Trophoblast cell (in vitro differentiated cells and primary cell): ENCODE results near the gene FAM186B.
A peak's percentile ranks its signal among the peaks of the same experiment; 100 is the strongest.

ENCODE experiments used
- DNase-seq, 2 donors: peaks; one replicate each; pipeline ENCODE4 v3.0.0-alpha.2; 2016
- H2AFZ ChIP-seq: 2 replicates; pipeline ENCODE4 v1.6.1; 2013; ENCODE audit warnings: low read length, moderate library complexity, mild to moderate bottlenecking; ENCODE audit not compliant: insufficient read depth, poor library complexity
- H2AK5ac ChIP-seq: 2 replicates; pipeline ENCODE4 v1.6.1; 2013; ENCODE audit warnings: mild to moderate bottlenecking, low read length
- H2BK120ac ChIP-seq: 2 replicates; pipeline ENCODE4 v1.6.1; 2013; ENCODE audit warnings: low read length, mild to moderate bottlenecking, moderate library complexity; ENCODE audit not compliant: insufficient read depth, poor library complexity
- H2BK12ac ChIP-seq: 2 replicates; pipeline ENCODE4 v1.6.1; 2013; ENCODE audit warnings: mild to moderate bottlenecking, low read length, moderate library complexity
- H2BK5ac ChIP-seq: 2 replicates; pipeline ENCODE4 v1.6.1; 2013; ENCODE audit warnings: low read length, low read depth, moderate library complexity, mild to moderate bottlenecking; ENCODE audit not compliant: poor library complexity
- H3K14ac ChIP-seq: 2 replicates; pipeline ENCODE4 v1.6.1; 2013; ENCODE audit warnings: mild to moderate bottlenecking, low read length
- H3K18ac ChIP-seq: 2 replicates; pipeline ENCODE4 v1.6.1; 2013; ENCODE audit warnings: mild to moderate bottlenecking, low read length
- H3K23ac ChIP-seq: 2 replicates; pipeline ENCODE4 v1.6.1; 2013; ENCODE audit warnings: low read length
- H3K27ac ChIP-seq: 2 replicates; pipeline ENCODE4 v1.5.1; 2013; ENCODE audit warnings: low read depth, mild to moderate bottlenecking, inconsistent platforms, low read length, moderate library complexity
- H3K27me3 ChIP-seq: 2 replicates; pipeline ENCODE4 v1.6.1; 2013; ENCODE audit warnings: inconsistent platforms, mild to moderate bottlenecking, low read length, moderate library complexity; ENCODE audit not compliant: insufficient read depth
- H3K36me3 ChIP-seq, 2 experiments: 1 replicate in 1 of 2; 2 replicates in 1 of 2; pipeline ENCODE4 v1.6.1; 2013; ENCODE audit warnings: low read length in 2 of 2, mild to moderate bottlenecking in 2 of 2, moderate library complexity in 1 of 2; ENCODE audit not compliant: insufficient read depth in 2 of 2, control insufficient read depth in 1 of 2
- H3K4ac ChIP-seq: 2 replicates; pipeline ENCODE4 v1.6.1; 2013; ENCODE audit warnings: low read depth, mild to moderate bottlenecking, low read length, moderate library complexity
- H3K4me1 ChIP-seq, 2 experiments: 1 replicate in 1 of 2; 2 replicates in 1 of 2; pipeline ENCODE4 v1.6.1; 2013; ENCODE audit warnings: low read length in 2 of 2, mild to moderate bottlenecking in 2 of 2, moderate library complexity in 1 of 2; ENCODE audit not compliant: insufficient read depth in 2 of 2, control insufficient read depth in 1 of 2
- H3K4me2 ChIP-seq: 2 replicates; pipeline ENCODE4 v1.6.1; 2013; ENCODE audit warnings: inconsistent platforms, mild to moderate bottlenecking, low read length, moderate library complexity
- H3K4me3 ChIP-seq: 2 replicates; pipeline ENCODE4 v1.5.1; 2013; ENCODE audit warnings: mild to moderate bottlenecking, low read depth, low read length, inconsistent platforms
- H3K79me1 ChIP-seq: one replicate; pipeline ENCODE4 v1.6.1; 2013; ENCODE audit warnings: low read length
- H3K79me2 ChIP-seq: 2 replicates; pipeline ENCODE4 v1.6.1; 2013; ENCODE audit warnings: low read length, mild to moderate bottlenecking; ENCODE audit not compliant: control insufficient read depth, insufficient read depth, poor library complexity
- H3K9ac ChIP-seq: 2 replicates; pipeline ENCODE4 v1.6.1; 2013; ENCODE audit warnings: mild to moderate bottlenecking, low read length
- H3K9me3 ChIP-seq: 2 replicates; pipeline ENCODE4 v1.6.1; 2013; ENCODE audit warnings: low read depth, mild to moderate bottlenecking, control low read depth, inconsistent platforms, low read length; ENCODE audit not compliant: insufficient read depth
- H4K12ac ChIP-seq: 2 replicates; pipeline ENCODE4 v1.6.1; 2013; ENCODE audit warnings: low read depth, mild to moderate bottlenecking, low read length, moderate library complexity
- H4K8ac ChIP-seq: 2 replicates; pipeline ENCODE4 v1.6.1; 2013; ENCODE audit warnings: low read depth, mild to moderate bottlenecking, low read length, moderate library complexity
- H4K91ac ChIP-seq: one replicate; pipeline ENCODE4 v1.6.1; 2013; ENCODE audit warnings: low read depth, mild to moderate bottlenecking, low read length, moderate library complexity
- WGBS: extraction: QIAGEN DNeasy Blood & Tissue Kit; methylation state at CpG from one replicate; pipeline ENCODE4 v1.1.7; 2013; ENCODE audit warnings: missing lambda C conversion rate; ENCODE audit not compliant: insufficient read length, insufficient coverage; ENCODE audit errors: extremely low coverage; 5-methylcytosine and 5-hydroxymethylcytosine counted together

Gene FAM186B

GRCh38 chr12:49643961-49644619 is 38.7 kb upstream of the FAM186B start:
- H3K14ac ChIP-seq: peak overlapping the region; percentile 28
- peak overlapping the region; percentile 19 for H3K4ac ChIP-seq
- H3K36me3 ChIP-seq: peaks cover 20 to 34% of the 10 kb centered on the region in 2 experiments
- peak overlapping the region; percentile 46 for H3K27ac ChIP-seq
- H3K9ac ChIP-seq: no peak overlapping the region
- no peaks in the 10 kb centered on the region for H3K27me3 ChIP-seq
- no peak overlapping the region for H3K23ac ChIP-seq
- peak overlapping the region; percentile 33 for H3K18ac ChIP-seq
- peak overlapping the region; percentile 68 for H2BK12ac ChIP-seq
- H4K91ac ChIP-seq: peak overlapping the region; percentile 48
- H3K4me1 ChIP-seq: peaks cover 25 to 26% of the 10 kb centered on the region in 2 experiments
- H3K79me1 ChIP-seq: peaks cover 6% of the 10 kb centered on the region
- no peaks in the 10 kb centered on the region for H3K9me3 ChIP-seq
- no peak overlapping the region for H4K8ac ChIP-seq
- no CpG with 5 or more reads among the region's 10 CpGs for WGBS
- H4K12ac ChIP-seq: no peak overlapping the region
- no peak overlapping the region for H3K4me2 ChIP-seq
- peak; percentile 31 for DNase-seq
- no peak overlapping the region for H2AFZ ChIP-seq
- H2BK5ac ChIP-seq: no peak overlapping the region
- H2BK120ac ChIP-seq: peak overlapping the region; percentile 8
- peaks cover 2% of the 10 kb centered on the region for H3K79me2 ChIP-seq
- no peak overlapping the region for H3K4me3 ChIP-seq
- H2AK5ac ChIP-seq: peak overlapping the region; percentile 42

DNA sequence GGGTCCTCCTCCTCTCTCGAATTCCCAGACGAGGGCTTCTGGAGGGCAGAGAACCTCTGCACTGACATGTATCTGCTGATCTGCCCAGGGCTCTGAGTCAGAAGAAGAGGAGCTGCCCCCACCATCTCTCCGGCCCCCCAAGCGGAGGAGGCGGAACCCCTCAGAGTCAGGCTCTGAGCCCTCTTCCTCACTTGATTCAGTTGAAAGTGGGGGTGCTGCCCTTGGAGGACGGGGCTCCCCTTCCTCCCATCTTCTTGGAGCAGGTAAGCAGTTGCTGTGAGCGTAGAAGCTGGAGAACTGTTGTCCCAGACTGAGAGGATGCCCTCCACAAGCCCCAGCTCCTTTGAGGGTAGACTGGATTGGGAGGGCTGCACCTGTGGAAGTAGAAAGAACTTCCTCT is 37.7 kb upstream of the FAM186B start:
- Histone ChIP-seq H3K9ac (no peak overlapping the region), H3K36me3 (peaks cover 20 to 30% of the 10 kb centered on the region in 2 experiments)

DNA sequence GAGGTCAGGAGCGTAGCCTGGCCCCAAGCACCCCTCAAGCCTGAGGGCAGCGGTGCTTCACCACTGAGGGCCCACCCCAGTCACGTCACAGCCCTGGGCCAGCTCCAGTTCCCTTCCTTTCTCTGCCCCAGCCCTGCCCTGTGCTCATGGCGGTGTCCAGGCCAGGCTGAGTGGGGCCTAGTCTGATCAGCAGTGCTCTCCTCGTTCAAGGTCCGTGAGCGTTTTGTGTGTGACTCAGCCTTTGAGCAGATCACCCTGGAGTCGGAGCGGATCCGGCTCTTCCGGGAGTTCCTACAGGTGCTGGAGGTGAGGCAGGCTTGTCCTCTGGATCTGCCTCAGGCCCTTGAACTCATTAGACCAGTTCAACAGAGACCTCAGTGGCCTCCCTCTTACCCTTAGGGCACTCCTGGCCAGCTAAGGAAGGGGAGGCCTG is 36.9 kb upstream of the FAM186B start:
- Histone ChIP-seq H3K4me3 (no peak overlapping the region), H3K14ac (peak overlapping the region; percentile 27), H3K4me1 (peaks cover 26% of the 10 kb centered on the region in 2 experiments), H3K79me2 (peaks cover 2% of the 10 kb centered on the region), H2AK5ac (no peak overlapping the region), H3K9ac (no peak overlapping the region), H3K23ac (no peak overlapping the region), H2BK120ac (peak overlapping the region; percentile 3), H3K79me1 (peaks cover 6% of the 10 kb centered on the region), H3K27me3 (no peaks in the 10 kb centered on the region), H3K36me3 (peaks cover 20 to 26% of the 10 kb centered on the region in 2 experiments), H3K27ac (peak overlapping the region; percentile 76), H2BK5ac (peak overlapping the region; percentile 28), H4K8ac (no peak overlapping the region), H3K18ac (peak overlapping the region; percentile 17), H2AFZ (no peak overlapping the region), H3K4ac (no peak overlapping the region), H3K9me3 (no peaks in the 10 kb centered on the region), H4K91ac (peak overlapping the region; percentile 44), H3K4me2 (no peak overlapping the region), H2BK12ac (no peak overlapping the region), H4K12ac (peak overlapping the region; percentile 27)
- no CpG with 5 or more reads among the region's 11 CpGs for WGBS
- peak; percentile 98 for DNase-seq

More for the DNA sequence above, 37.7 kb upstream of the FAM186B start:
- H2AFZ ChIP-seq: no peak overlapping the region
- peak overlapping the region; percentile 36 for H2AK5ac ChIP-seq
- no peak overlapping the region for H3K4me2 ChIP-seq
- DNase-seq: no peak
- H4K12ac ChIP-seq: peak overlapping the region; percentile 27
- peak overlapping the region; percentile 45 for H4K91ac ChIP-seq
- H3K27me3 ChIP-seq: no peaks in the 10 kb centered on the region
- peak overlapping the region; percentile 41 for H3K18ac ChIP-seq
- no peak overlapping the region for H2BK120ac ChIP-seq
- H3K4me1 ChIP-seq: peaks cover 25 to 26% of the 10 kb centered on the region in 2 experiments
- no peak overlapping the region for H3K4ac ChIP-seq
- H3K23ac ChIP-seq: no peak overlapping the region
- H4K8ac ChIP-seq: no peak overlapping the region
- no peak overlapping the region for H3K4me3 ChIP-seq
- H3K14ac ChIP-seq: peak overlapping the region; percentile 26
- H3K27ac ChIP-seq: no peak overlapping the region
- H3K79me2 ChIP-seq: peaks cover 2% of the 10 kb centered on the region
- no CpG with 5 or more reads among the region's 7 CpGs for WGBS
- no peak overlapping the region for H2BK5ac ChIP-seq
- no peaks in the 10 kb centered on the region for H3K9me3 ChIP-seq
- H2BK12ac ChIP-seq: no peak overlapping the region
- H3K79me1 ChIP-seq: peaks cover 6% of the 10 kb centered on the region

DNA sequence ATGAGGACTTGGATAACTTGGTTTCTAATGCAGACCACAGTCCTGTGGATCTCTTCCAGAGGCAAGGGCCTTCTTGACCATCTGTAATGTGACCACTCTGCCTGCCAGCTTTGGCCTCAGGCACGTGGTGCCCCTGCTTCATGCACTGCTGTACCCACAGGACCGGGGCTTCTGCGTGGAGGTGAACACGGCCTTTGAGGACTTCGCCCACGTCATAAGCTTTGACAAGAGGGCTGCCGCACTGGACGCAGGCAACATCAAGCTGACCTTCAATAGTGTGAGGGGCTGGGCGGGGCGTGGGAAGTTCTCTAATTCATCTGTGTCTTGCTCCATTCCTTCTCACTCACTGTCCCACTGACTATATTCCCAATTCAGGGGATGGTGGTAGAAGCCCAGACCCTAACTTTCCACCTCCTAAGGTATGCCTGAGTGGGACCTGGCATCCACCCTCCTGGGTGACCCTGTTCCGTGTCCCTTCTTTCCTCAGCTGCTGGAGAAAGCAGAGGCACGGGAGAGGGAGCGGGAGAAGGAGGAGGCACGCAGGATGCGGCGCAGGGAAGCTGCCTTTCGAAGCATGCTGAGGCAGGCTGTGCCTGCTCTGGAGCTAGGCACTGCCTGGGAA is 36.4 kb upstream of the FAM186B start:
- Histone ChIP-seq H3K79me2 (peaks cover 2% of the 10 kb centered on the region), H3K4me2 (no peak overlapping the region)

More for the DNA sequence above, 36.4 kb upstream of the FAM186B start:
- peak overlapping the region; percentile 76 for H3K27ac ChIP-seq
- DNase-seq: no peak
- no peak overlapping the region for H4K8ac ChIP-seq
- no peaks in the 10 kb centered on the region for H3K27me3 ChIP-seq
- peaks cover 18 to 25% of the 10 kb centered on the region in 2 experiments for H3K36me3 ChIP-seq
- peak overlapping the region; percentile 14 for H3K9ac ChIP-seq
- no peak overlapping the region for H3K4me3 ChIP-seq
- no peak overlapping the region for H2AK5ac ChIP-seq
- H2BK120ac ChIP-seq: peak overlapping the region; percentile 3
- no CpG with 5 or more reads among the region's 17 CpGs for WGBS
- H4K12ac ChIP-seq: peak overlapping the region; percentile 27
- peak overlapping the region; percentile 28 for H2BK5ac ChIP-seq
- peaks cover 26 to 28% of the 10 kb centered on the region in 2 experiments for H3K4me1 ChIP-seq
- H3K14ac ChIP-seq: peak overlapping the region; percentile 27
- H2BK12ac ChIP-seq: no peak overlapping the region
- peaks cover 6% of the 10 kb centered on the region for H3K79me1 ChIP-seq
- H2AFZ ChIP-seq: no peak overlapping the region
- peak overlapping the region; percentile 17 for H3K18ac ChIP-seq
- H3K9me3 ChIP-seq: no peaks in the 10 kb centered on the region
- no peak overlapping the region for H3K23ac ChIP-seq
- H4K91ac ChIP-seq: peak overlapping the region; percentile 44
- H3K4ac ChIP-seq: no peak overlapping the region
